T1000 (cell line): ENCODE measurements around the gene PAPPA.

ENCODE experiments used
- DNase-seq: peaks from one replicate; lab custom pipeline; 2025; ENCODE audit warnings: mixed read lengths; lab: John Stamatoyannopoulos, UW

The PAPPA gene

GRCh38 chr9:116349684-116350083 is 196.1 kb downstream of the PAPPA start:
- no peak for DNase-seq

GRCh38 chr9:116350213-116350612 is 196.6 kb downstream of the PAPPA start:
- DNase-seq = no peak

- DNase-seq = no peak
Measured at GRCh38 chr9:116352958-116353357, 199.4 kb downstream of the PAPPA start.

- no peak for DNase-seq
Measured at GRCh38 chr9:116355153-116355921, 201.7 kb downstream of the PAPPA start.

- no peak for DNase-seq
Measured at GRCh38 chr9:116358251-116358650, 204.7 kb downstream of the PAPPA start.

- DNase-seq = no peak
Measured at GRCh38 chr9:116360016-116360415, 206.4 kb downstream of the PAPPA start.

- DNase-seq = no peak
Measured at GRCh38 chr9:116360989-116361388, 207.4 kb downstream of the PAPPA start.

GRCh38 chr9:116361547-116361946 is 208.0 kb downstream of the PAPPA start:
- no peak for DNase-seq

- no peak for DNase-seq
Measured at GRCh38 chr9:116362493-116362892, 208.9 kb downstream of the PAPPA start.

GRCh38 chr9:116365056-116365471 is 211.5 kb downstream of the PAPPA start:
- peak; percentile 23 for DNase-seq

GRCh38 chr9:116366241-116366640 is 212.7 kb downstream of the PAPPA start:
- no peak for DNase-seq

- no peak for DNase-seq
Measured at GRCh38 chr9:116368680-116369079, 215.1 kb downstream of the PAPPA start.

GRCh38 chr9:116369706-116370105 is 216.1 kb downstream of the PAPPA start:
- DNase-seq = no peak

- DNase-seq = no peak
Measured at GRCh38 chr9:116370556-116370955, 217.0 kb downstream of the PAPPA start.

- DNase-seq = no peak
Measured at GRCh38 chr9:116372081-116372673, 218.6 kb downstream of the PAPPA start.

GRCh38 chr9:116372786-116373185 is 219.2 kb downstream of the PAPPA start:
- DNase-seq = no peak

- peak; percentile 64 for DNase-seq
Measured at GRCh38 chr9:116377179-116377798, 223.7 kb downstream of the PAPPA start.

GRCh38 chr9:116378873-116379272 is 225.3 kb downstream of the PAPPA start:
- DNase-seq = no peak

- DNase-seq = no peak
Measured at GRCh38 chr9:116379821-116380220, 226.2 kb downstream of the PAPPA start.

- no peak for DNase-seq
Measured at GRCh38 chr9:116380496-116380995, 227.0 kb downstream of the PAPPA start.

GRCh38 chr9:116381350-116381749 is 227.8 kb downstream of the PAPPA start:
- no peak for DNase-seq

- no peak for DNase-seq
Measured at GRCh38 chr9:116382053-116382452, 228.5 kb downstream of the PAPPA start.

GRCh38 chr9:116383133-116383532 is 229.5 kb downstream of the PAPPA start:
- DNase-seq = no peak
